Stimulated activated CD4-positive, alpha-beta T cell treated with anti-CD3 and anti-CD28 coated beads, Interleukin-15, amount 100 ng/mL, for 24 hours (primary cell): ENCODE measurements around the gene ZNF583.
A peak's percentile ranks its signal among the peaks of the same experiment; 100 is the strongest.

Source experiments
- DNase-seq: peaks from one replicate; pipeline ENCODE4 v3.0.0-alpha.2; 2020

ZNF583 gene

GRCh38 chr19:56403764-56404704 lies at the start of gene ZNF583:
Gene ZNF583, plus strand, starts transcription at chr19:56404332. Its CDS starts 2,783 bp downstream, at chr19:56407115.
- DNase-seq: peak; percentile 91

GRCh38 chr19:56355517-56355916 lies 48.6 kb upstream of the ZNF583 start:
- DNase-seq: no peak

- DNase-seq: no peak
These were observed 47.2 kb upstream of the ZNF583 start for GRCh38 chr19:56356944-56357343.

GRCh38 chr19:56360841-56361240 lies 43.3 kb upstream of the ZNF583 start:
- DNase-seq: no peak

- DNase-seq: peak; percentile 85
These were observed 36.1 kb upstream of the ZNF583 start for GRCh38 chr19:56367829-56368711.

DNA sequence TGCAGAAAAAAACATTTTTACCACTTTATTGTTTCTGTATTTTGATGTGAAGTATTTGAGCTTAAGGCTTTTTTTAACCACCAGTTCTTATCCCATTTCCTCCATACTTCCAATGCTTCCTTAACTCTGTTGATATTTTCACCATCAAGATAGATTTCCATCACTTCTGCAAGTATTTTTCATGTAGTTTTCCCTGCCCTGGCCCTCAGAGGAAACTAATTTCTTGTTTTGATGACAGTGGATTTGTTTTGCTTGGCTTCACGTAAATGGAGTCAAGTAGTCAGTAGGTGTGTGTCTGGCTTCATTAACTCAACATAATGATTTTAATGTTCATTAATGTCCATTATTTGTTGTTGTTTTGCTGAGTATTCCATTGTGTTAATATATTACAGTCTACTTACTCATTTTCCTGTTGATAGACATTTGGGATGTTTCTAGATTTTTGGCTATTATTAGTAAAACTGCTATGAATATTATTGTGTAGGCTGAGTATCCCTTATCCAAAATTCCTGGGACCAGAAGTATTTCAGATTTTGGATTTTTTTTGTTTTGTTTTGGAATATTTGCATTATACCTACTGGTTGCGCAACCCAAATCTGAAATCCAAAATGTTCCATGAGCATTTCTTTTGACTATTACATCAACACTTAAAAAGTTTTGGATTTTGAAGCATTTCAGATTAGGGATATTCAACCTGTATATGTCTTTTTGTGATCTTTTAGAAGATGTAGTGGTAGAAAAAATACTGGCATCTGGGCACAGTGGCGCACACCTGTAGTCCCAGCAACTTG lies 34.1 kb upstream of the ZNF583 start:
- no peak for DNase-seq

GRCh38 chr19:56372281-56372680 lies 31.9 kb upstream of the ZNF583 start:
- DNase-seq: no peak

- DNase-seq: no peak
These were observed 26.8 kb upstream of the ZNF583 start for GRCh38 chr19:56377105-56377924.

DNA sequence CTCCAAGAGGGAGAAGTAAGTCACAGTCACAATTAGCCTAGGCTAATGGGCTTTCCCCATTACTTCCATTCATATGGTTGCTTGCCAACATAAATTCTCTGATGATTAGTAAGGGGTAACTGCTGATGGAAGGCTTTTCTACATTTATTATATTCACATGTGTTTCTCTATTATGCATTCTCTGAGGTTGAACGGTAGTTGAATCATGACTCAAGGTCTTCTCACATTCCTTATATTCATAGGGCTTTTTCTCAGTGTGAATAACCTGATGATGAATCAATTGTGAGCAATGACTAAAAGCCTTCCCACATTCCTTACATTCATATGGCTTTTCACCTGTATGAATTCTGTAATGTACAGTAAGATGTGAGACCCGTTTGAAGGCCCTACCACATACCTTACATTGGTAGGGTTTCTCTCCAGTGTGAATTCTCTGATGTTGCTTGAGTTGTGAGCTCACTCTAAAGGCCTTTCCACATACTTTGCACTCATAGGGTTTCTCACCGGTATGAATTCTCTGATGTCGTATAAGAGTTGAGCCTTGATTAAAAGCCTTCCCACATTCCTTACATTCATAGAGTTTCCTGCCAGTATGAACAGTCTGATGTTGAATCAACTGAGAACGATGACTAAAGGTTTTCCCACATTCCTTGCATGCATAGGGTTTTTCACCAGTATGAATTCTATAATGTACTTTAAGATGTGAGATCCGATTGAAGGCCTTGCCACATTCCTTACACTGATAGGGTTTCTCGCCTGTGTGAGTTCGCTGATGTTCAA lies 20.1 kb upstream of the ZNF583 start:
- no peak for DNase-seq

GRCh38 chr19:56393119-56394012 lies 10.8 kb upstream of the ZNF583 start, which contains the start of gene ZNF582:
Gene ZNF582, minus strand, starts transcription at chr19:56393534. Its CDS starts 1,782 bp downstream, at chr19:56391752.
- peak; percentile 92 for DNase-seq

DNA sequence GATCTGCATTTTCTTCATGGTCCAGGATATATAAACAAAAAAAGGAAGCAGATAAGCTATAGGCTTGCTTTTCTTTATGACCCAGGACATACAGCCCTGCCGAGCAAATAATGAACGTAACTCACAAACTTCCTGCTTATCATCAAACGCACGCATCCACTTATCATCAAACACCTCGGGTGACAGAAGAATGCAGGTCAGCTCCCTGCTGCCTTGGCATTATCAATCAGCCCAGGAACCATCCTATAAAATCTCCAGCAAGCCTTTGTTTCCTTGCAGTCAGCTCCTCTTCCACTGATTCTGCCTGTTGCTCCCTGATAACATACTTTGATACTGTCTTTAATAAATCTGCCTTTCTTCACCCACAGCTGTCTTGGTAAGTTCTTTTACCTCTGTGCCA lies 5.3 kb upstream of the ZNF583 start:
- no peak for DNase-seq

DNA sequence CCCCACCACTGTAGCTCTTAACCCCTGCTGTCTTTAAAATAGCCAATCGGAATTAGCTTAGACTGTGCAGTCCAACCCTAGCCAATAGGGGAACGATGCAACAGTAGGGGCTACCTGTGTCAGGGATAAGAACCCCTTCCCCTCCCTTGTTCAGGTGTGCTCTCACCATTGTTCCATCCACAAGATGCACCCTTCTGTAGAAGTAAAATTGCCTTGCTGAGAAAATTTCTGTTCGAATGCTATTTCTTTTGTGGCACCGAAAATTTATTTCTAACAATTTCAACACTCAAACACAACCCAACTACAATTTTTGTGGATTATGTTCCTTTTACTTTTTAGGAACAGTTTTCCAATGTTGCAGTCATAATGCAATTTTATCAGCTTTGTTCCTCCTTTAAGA lies 3.6 kb upstream of the ZNF583 start:
- DNase-seq: no peak

DNA sequence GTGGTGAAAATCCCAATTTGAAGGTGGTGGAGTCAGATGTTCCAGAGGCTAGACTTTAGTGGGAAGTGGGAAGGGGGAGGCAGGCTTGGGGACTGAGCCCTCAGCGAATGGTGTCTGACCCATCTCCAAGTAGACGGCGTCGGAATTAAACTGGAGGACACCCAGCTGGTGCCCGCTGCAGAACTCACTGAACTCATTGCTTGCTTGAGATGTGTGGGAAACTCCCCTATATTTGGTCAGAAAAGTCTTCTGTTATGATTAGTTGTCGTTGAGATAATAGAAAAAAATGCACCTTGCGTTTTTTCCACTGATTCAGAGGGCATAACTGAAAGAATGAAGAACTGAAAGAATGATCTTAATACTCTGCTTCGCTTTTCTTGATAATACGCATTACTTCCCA lies 871 bp upstream of the ZNF583 start:
- peak; percentile 17 for DNase-seq

- no peak for DNase-seq
These were observed 549 bp downstream of the ZNF583 start for GRCh38 chr19:56404705-56405056.

DNA sequence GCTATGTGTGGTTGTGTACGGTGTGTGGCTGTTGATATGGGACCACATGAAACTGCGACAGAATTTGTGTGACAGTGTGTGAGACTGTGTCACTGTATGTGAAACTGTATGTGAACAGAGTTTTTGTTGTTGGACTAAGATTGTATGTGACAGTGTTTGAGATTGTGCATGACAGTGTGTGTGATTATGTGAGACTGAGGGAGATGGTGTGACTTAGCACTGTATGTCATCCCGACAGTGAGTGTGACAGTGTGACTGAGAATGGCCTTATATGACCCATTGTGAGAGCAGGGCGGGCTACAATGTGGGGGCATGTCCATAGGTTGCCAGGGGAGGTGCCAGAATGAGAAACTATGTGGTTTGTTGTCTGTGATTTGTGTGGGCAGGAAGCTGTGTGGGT lies 930 bp downstream of the ZNF583 start:
- peak; percentile 5 for DNase-seq

GRCh38 chr19:56423276-56423984 lies 19.3 kb downstream of the ZNF583 start:
- DNase-seq: no peak

DNA sequence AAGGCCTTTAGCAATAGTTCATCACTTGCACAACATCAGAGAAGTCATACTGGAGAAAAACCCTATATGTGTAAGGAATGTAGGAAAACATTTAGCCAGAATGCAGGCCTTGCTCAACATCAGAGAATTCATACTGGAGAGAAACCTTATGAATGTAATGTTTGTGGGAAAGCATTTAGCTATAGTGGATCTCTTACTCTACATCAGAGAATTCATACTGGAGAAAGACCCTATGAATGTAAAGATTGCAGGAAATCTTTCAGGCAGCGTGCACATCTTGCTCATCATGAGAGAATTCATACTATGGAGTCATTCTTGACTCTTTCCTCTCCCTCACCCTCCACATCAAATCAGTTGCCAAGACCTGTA lies 19.8 kb downstream of the ZNF583 start:
- no peak for DNase-seq

DNA sequence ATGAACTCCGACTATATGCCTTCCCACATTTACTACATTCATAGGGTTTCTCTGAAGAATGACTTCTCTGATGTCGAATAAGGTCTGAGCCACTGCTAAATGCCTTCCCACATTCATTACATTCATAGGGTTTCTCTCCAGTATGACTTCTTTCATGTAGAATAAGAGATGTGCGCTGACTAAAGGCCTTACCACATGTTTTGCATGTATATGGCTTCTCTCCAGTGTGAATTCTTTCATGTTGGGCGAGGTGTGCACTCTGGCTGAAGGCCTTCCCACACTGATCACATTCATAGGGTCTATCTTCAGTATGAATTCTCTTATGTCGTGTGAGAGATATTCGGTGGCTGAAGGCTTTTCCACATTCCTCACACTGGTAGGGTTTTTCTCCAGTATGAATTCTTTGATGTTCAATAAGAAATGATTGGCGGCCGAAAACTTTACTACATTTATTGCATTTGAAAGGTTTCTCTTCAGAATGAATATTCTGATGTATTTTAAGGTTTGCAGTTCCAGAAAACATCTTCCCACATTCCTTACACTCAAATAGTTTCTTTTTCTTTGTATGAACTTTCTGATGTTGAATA lies 37.2 kb downstream of the ZNF583 start:
- DNase-seq: no peak

GRCh38 chr19:56474308-56474707 lies 70.2 kb downstream of the ZNF583 start:
- DNase-seq: no peak
